ENCODE measurements around the gene SLC24A5. TPM values are rescaled to one million over a fixed set of nuclear protein-coding genes. Genes with fewer than 3 reads are reported as not detected.

SLC24A5 gene
- total and polyA plus RNA-seq, 4 experiments from 2014 or later, result not detected

GRCh38 chr15:48086133-48086532 is 34.7 kb upstream of the SLC24A5 start:
- ChIA-PET POLR2A (ENCODE audit: partially characterized antibody) (no interaction called here), CTCF (ENCODE audit: partially characterized antibody) (no interaction called here)
- no peaks in the 10 kb centered on the region for H3K4me1 ChIP-seq (ENCODE audit: insufficient read depth, low read length)
- peaks cover 4 to 5% of the 10 kb centered on the region in 2 donors for H3K27me3 Mint-ChIP-seq
- DNase-seq, result no peak
- no peak overlapping the region for H3K4me3 ChIP-seq (ENCODE audit: low read length in 2 of 2)
- H3K36me3 ChIP-seq (ENCODE audit: insufficient read depth, low read length), result no peaks in the 10 kb centered on the region
- no peaks in the 10 kb centered on the region for H3K27me3 ChIP-seq (ENCODE audit: insufficient read depth, low read length)
- intact Hi-C loops (cut with micrococcal nuclease), result no loop called here
- H3K27ac Mint-ChIP-seq, result no peak overlapping the region
- H3K36me3 Mint-ChIP-seq, result no peaks in the 10 kb centered on the region
- no peaks in the 10 kb centered on the region for H3K4me1 Mint-ChIP-seq
- H3K9me3 ChIP-seq (ENCODE audit: control insufficient read depth in 1 of 2, low read length in 2 of 2), result no peaks in the 10 kb centered on the region
- H3K4me3 Mint-ChIP-seq, result no peak overlapping the region
- no peak overlapping the region for H3K27ac ChIP-seq (ENCODE audit: low read depth, low read length)
- H3K9me3 Mint-ChIP-seq, result peaks cover 0 to 3% (median 0%) of the 10 kb centered on the region in 8 donors

- ChIA-PET CTCF (ENCODE audit: partially characterized antibody) (no interaction called here), POLR2A (ENCODE audit: partially characterized antibody) (no interaction called here)
- no peak for DNase-seq
- H3K27ac ChIP-seq (ENCODE audit: low read depth, low read length), result no peak overlapping the region
- H3K4me1 ChIP-seq (ENCODE audit: insufficient read depth, low read length), result no peaks in the 10 kb centered on the region
- Mint-ChIP-seq H3K9me3 (peaks cover 0 to 3% (median 0%) of the 10 kb centered on the region in 8 donors), H3K27ac (no peak overlapping the region), H3K27me3 (peaks cover 4 to 5% of the 10 kb centered on the region in 2 donors), H3K4me3 (no peak overlapping the region), H3K36me3 (no peaks in the 10 kb centered on the region), H3K4me1 (no peaks in the 10 kb centered on the region)
- intact Hi-C loops (cut with micrococcal nuclease), result no loop called here
- H3K27me3 ChIP-seq (ENCODE audit: insufficient read depth, low read length), result no peaks in the 10 kb centered on the region
- no peaks in the 10 kb centered on the region for H3K36me3 ChIP-seq (ENCODE audit: insufficient read depth, low read length)
- H3K9me3 ChIP-seq (ENCODE audit: control insufficient read depth in 1 of 2, low read length in 2 of 2), result no peaks in the 10 kb centered on the region
- no peak overlapping the region for H3K4me3 ChIP-seq (ENCODE audit: low read length in 2 of 2)
Observed at GRCh38 chr15:48086576-48086975, 34.2 kb upstream of the SLC24A5 start.

GRCh38 chr15:48087844-48088243 is 32.9 kb upstream of the SLC24A5 start:
- no peak overlapping the region for H3K4me3 ChIP-seq (ENCODE audit: low read length in 2 of 2)
- no peaks in the 10 kb centered on the region for H3K4me1 Mint-ChIP-seq
- no peak for DNase-seq
- no peak overlapping the region for H3K27ac Mint-ChIP-seq
- no peaks in the 10 kb centered on the region for H3K27me3 ChIP-seq (ENCODE audit: insufficient read depth, low read length)
- H3K36me3 ChIP-seq (ENCODE audit: insufficient read depth, low read length), result no peaks in the 10 kb centered on the region
- H3K36me3 Mint-ChIP-seq, result no peaks in the 10 kb centered on the region
- no peak overlapping the region for H3K4me3 Mint-ChIP-seq
- H3K9me3 Mint-ChIP-seq, result no peaks in the 10 kb centered on the region
- intact Hi-C loops (cut with micrococcal nuclease), result no loop called here
- CTCF ChIA-PET (ENCODE audit: partially characterized antibody), result no interaction called here
- H3K9me3 ChIP-seq (ENCODE audit: control insufficient read depth in 1 of 2, low read length in 2 of 2), result no peaks in the 10 kb centered on the region
- H3K4me1 ChIP-seq (ENCODE audit: insufficient read depth, low read length), result no peaks in the 10 kb centered on the region
- no peaks in the 10 kb centered on the region for H3K27me3 Mint-ChIP-seq
- POLR2A ChIA-PET (ENCODE audit: partially characterized antibody), result no interaction called here
- no peak overlapping the region for H3K27ac ChIP-seq (ENCODE audit: low read depth, low read length)

GRCh38 chr15:48089702-48090101 is 31.1 kb upstream of the SLC24A5 start:
- Mint-ChIP-seq H3K27me3 (no peaks in the 10 kb centered on the region), H3K4me3 (no peak overlapping the region), H3K27ac (no peak overlapping the region), H3K36me3 (no peaks in the 10 kb centered on the region), H3K9me3 (no peaks in the 10 kb centered on the region), H3K4me1 (no peaks in the 10 kb centered on the region)
- no peaks in the 10 kb centered on the region for H3K9me3 ChIP-seq (ENCODE audit: control insufficient read depth in 1 of 2, low read length in 2 of 2)
- H3K27me3 ChIP-seq (ENCODE audit: insufficient read depth, low read length), result no peaks in the 10 kb centered on the region
- no peak for DNase-seq
- no peaks in the 10 kb centered on the region for H3K36me3 ChIP-seq (ENCODE audit: insufficient read depth, low read length)
- CTCF ChIA-PET (ENCODE audit: partially characterized antibody), result no interaction called here
- no peaks in the 10 kb centered on the region for H3K4me1 ChIP-seq (ENCODE audit: insufficient read depth, low read length)
- H3K4me3 ChIP-seq (ENCODE audit: low read length in 2 of 2), result no peak overlapping the region
- intact Hi-C loops (cut with micrococcal nuclease), result no loop called here
- H3K27ac ChIP-seq (ENCODE audit: low read depth, low read length), result no peak overlapping the region
- POLR2A ChIA-PET (ENCODE audit: partially characterized antibody), result no interaction called here

- intact Hi-C loops (cut with micrococcal nuclease), result no loop called here
- Mint-ChIP-seq H3K36me3 (no peaks in the 10 kb centered on the region), H3K9me3 (peaks cover 0 to 2% (median 0%) of the 10 kb centered on the region in 8 donors), H3K27me3 (no peaks in the 10 kb centered on the region), H3K4me1 (no peaks in the 10 kb centered on the region), H3K27ac (no peak overlapping the region), H3K4me3 (no peak overlapping the region)
- Histone ChIP-seq H3K4me1 (ENCODE audit: insufficient read depth, low read length) (no peaks in the 10 kb centered on the region), H3K36me3 (ENCODE audit: insufficient read depth, low read length) (no peaks in the 10 kb centered on the region), H3K9me3 (ENCODE audit: control insufficient read depth in 1 of 2, low read length in 2 of 2) (no peaks in the 10 kb centered on the region), H3K4me3 (ENCODE audit: low read length in 2 of 2) (no peak overlapping the region), H3K27me3 (ENCODE audit: insufficient read depth, low read length) (no peaks in the 10 kb centered on the region), H3K27ac (ENCODE audit: low read depth, low read length) (no peak overlapping the region)
- DNase-seq, result no peak
- ChIA-PET CTCF (ENCODE audit: partially characterized antibody) (no interaction called here), POLR2A (ENCODE audit: partially characterized antibody) (no interaction called here)
Observed at GRCh38 chr15:48090115-48090514, 30.7 kb upstream of the SLC24A5 start.

- Mint-ChIP-seq H3K27ac (no peak overlapping the region), H3K4me3 (no peak overlapping the region), H3K36me3 (no peaks in the 10 kb centered on the region), H3K27me3 (no peaks in the 10 kb centered on the region), H3K9me3 (peaks cover 0 to 2% (median 0%) of the 10 kb centered on the region in 8 donors), H3K4me1 (no peaks in the 10 kb centered on the region)
- Histone ChIP-seq H3K27ac (ENCODE audit: low read depth, low read length) (no peak overlapping the region), H3K4me3 (ENCODE audit: low read length in 2 of 2) (no peak overlapping the region), H3K27me3 (ENCODE audit: insufficient read depth, low read length) (no peaks in the 10 kb centered on the region), H3K36me3 (ENCODE audit: insufficient read depth, low read length) (no peaks in the 10 kb centered on the region), H3K9me3 (ENCODE audit: control insufficient read depth in 1 of 2, low read length in 2 of 2) (no peaks in the 10 kb centered on the region), H3K4me1 (ENCODE audit: insufficient read depth, low read length) (no peaks in the 10 kb centered on the region)
- DNase-seq, result no peak
- POLR2A ChIA-PET (ENCODE audit: partially characterized antibody), result no interaction called here
- CTCF ChIA-PET (ENCODE audit: partially characterized antibody), result no interaction called here
- intact Hi-C loops (cut with micrococcal nuclease), result no loop called here
Observed at GRCh38 chr15:48090666-48091065, 30.1 kb upstream of the SLC24A5 start.

- Mint-ChIP-seq H3K4me3 (no peak overlapping the region), H3K36me3 (no peaks in the 10 kb centered on the region), H3K9me3 (peaks cover 0 to 4% (median 0%) of the 10 kb centered on the region in 8 donors), H3K4me1 (no peaks in the 10 kb centered on the region), H3K27ac (no peak overlapping the region), H3K27me3 (no peaks in the 10 kb centered on the region)
- Histone ChIP-seq H3K36me3 (ENCODE audit: insufficient read depth, low read length) (no peaks in the 10 kb centered on the region), H3K4me1 (ENCODE audit: insufficient read depth, low read length) (no peaks in the 10 kb centered on the region), H3K4me3 (ENCODE audit: low read length in 2 of 2) (no peak overlapping the region), H3K9me3 (ENCODE audit: control insufficient read depth in 1 of 2, low read length in 2 of 2) (no peaks in the 10 kb centered on the region), H3K27ac (ENCODE audit: low read depth, low read length) (no peak overlapping the region), H3K27me3 (ENCODE audit: insufficient read depth, low read length) (no peaks in the 10 kb centered on the region)
- no peak for DNase-seq
- CTCF ChIA-PET (ENCODE audit: partially characterized antibody), result no interaction called here
- intact Hi-C loops (cut with micrococcal nuclease), result no loop called here
- POLR2A ChIA-PET (ENCODE audit: partially characterized antibody), result no interaction called here
Observed at GRCh38 chr15:48091522-48091921, 29.3 kb upstream of the SLC24A5 start.

GRCh38 chr15:48096355-48096786 is 24.4 kb upstream of the SLC24A5 start:
- Histone ChIP-seq H3K4me1 (ENCODE audit: insufficient read depth, low read length) (no peaks in the 10 kb centered on the region), H3K9me3 (ENCODE audit: control insufficient read depth in 1 of 2, low read length in 2 of 2) (no peaks in the 10 kb centered on the region), H3K27ac (ENCODE audit: low read depth, low read length) (no peak overlapping the region), H3K27me3 (ENCODE audit: insufficient read depth, low read length) (no peaks in the 10 kb centered on the region), H3K36me3 (ENCODE audit: insufficient read depth, low read length) (no peaks in the 10 kb centered on the region), H3K4me3 (ENCODE audit: low read length in 2 of 2) (no peak overlapping the region)
- no peak overlapping the region for H3K27ac Mint-ChIP-seq
- intact Hi-C loops (cut with micrococcal nuclease), result no loop called here
- no peak overlapping the region for H3K4me3 Mint-ChIP-seq
- CTCF ChIA-PET (ENCODE audit: partially characterized antibody), result no interaction called here
- H3K36me3 Mint-ChIP-seq, result no peaks in the 10 kb centered on the region
- H3K27me3 Mint-ChIP-seq, result peaks cover 4 to 6% of the 10 kb centered on the region in 2 donors
- POLR2A ChIA-PET (ENCODE audit: partially characterized antibody), result no interaction called here
- no peaks in the 10 kb centered on the region for H3K4me1 Mint-ChIP-seq
- peaks cover 0 to 5% (median 0%) of the 10 kb centered on the region in 8 donors for H3K9me3 Mint-ChIP-seq
- no peak for DNase-seq
